Neural cell (in vitro differentiated cells): ENCODE measurements around the gene PLSCR5. TPM values are rescaled to one million over a fixed set of nuclear protein-coding genes. Genes with fewer than 3 reads are reported as not detected.

Source experiments
- H2AFZ ChIP-seq: fragments of 200-600, 300-800 bp; sonication (generic), shearing (Covaris generic); 2 replicates; pipeline ENCODE4 v1.6.0; 2014; ENCODE audit warnings: low read depth, mild to moderate bottlenecking, antibody characterized with exemption, low read length, moderate library complexity
- H3F3A ChIP-seq: fragments of 200-600 bp; shearing (Covaris generic); 2 replicates; pipeline ENCODE4 v1.6.1; 2016; ENCODE audit warnings: mild to moderate bottlenecking, moderate library complexity, mixed read lengths, antibody characterized with exemption, low read length; ENCODE audit not compliant: insufficient read depth, poor library complexity, severe bottlenecking
- H3K27ac ChIP-seq: fragments of 200-600, 300-800 bp; sonication (generic), shearing (Covaris generic); 2 replicates; pipeline ENCODE4 v1.5.1; 2014; ENCODE audit warnings: mild to moderate bottlenecking, low read length, moderate library complexity
- H3K27me3 ChIP-seq: fragments of 300-800, 200-600 bp; sonication (generic), shearing (Covaris generic); 2 replicates; pipeline ENCODE4 v1.6.0; 2014; ENCODE audit warnings: mild to moderate bottlenecking, low read depth, low read length, moderate library complexity; ENCODE audit not compliant: insufficient read depth
- H3K36me3 ChIP-seq: fragments of 300-800, 200-600 bp; sonication (generic), shearing (Covaris generic); 2 replicates; pipeline ENCODE4 v1.5.1; 2014; ENCODE audit warnings: mild to moderate bottlenecking, antibody characterized with exemption, low read length, moderate library complexity; ENCODE audit not compliant: insufficient read depth
- H3K4me2 ChIP-seq: fragments of 300-800, 200-600 bp; sonication (generic), shearing (Covaris generic); 2 replicates; pipeline ENCODE4 v1.6.0; 2014; ENCODE audit warnings: mild to moderate bottlenecking, low read length
- H3K4me3 ChIP-seq: fragments of 300-800, 200-600 bp; sonication (generic), shearing (Covaris generic); 2 replicates; pipeline ENCODE4 v1.5.1; 2014; ENCODE audit warnings: mild to moderate bottlenecking, low read length, moderate library complexity
- H3K79me2 ChIP-seq: fragments of 200-600 bp; shearing (Covaris generic); replicated peaks from 2 replicates; pipeline ENCODE4 v1.6.0; 2014; ENCODE audit warnings: mild to moderate bottlenecking, low read length, moderate library complexity; ENCODE audit not compliant: insufficient read depth
- H3K9ac ChIP-seq: fragments of 300-800, 200-600 bp; sonication (generic), shearing (Covaris generic); 2 replicates; pipeline ENCODE4 v1.6.1; 2016; ENCODE audit warnings: mild to moderate bottlenecking, low read length, mixed read lengths
- H3K9me2 ChIP-seq: fragments of 200-600 bp; shearing (Covaris generic); 2 replicates; pipeline ENCODE4 v1.6.1; 2016; ENCODE audit warnings: mild to moderate bottlenecking, low read length, mixed read lengths; ENCODE audit not compliant: insufficient read depth
- H3K9me3 ChIP-seq: fragments of 200-600, 300-800 bp; sonication (generic), shearing (Covaris generic); 2 replicates; pipeline ENCODE4 v1.6.1; 2016; ENCODE audit warnings: mild to moderate bottlenecking, mixed run types, low read length, moderate library complexity, mixed read lengths
- H4K20me1 ChIP-seq: fragments of 200-600 bp; shearing (Covaris generic); 2 replicates; pipeline ENCODE4 v1.6.1; 2016; ENCODE audit warnings: mild to moderate bottlenecking, mixed run types; ENCODE audit not compliant: insufficient read depth
- EP300 ChIP-seq: fragments of 450-650 bp; conservative IDR thresholded peaks from 2 replicates; pipeline ENCODE4 v1.6.1; 2014; ENCODE audit warnings: antibody characterized with exemption, mild to moderate bottlenecking, moderate library complexity; ENCODE audit not compliant: poor library complexity, severe bottlenecking
- EZH2 ChIP-seq: fragments of 200-600, 300-800 bp; shearing (Covaris generic), sonication (generic); IDR thresholded peaks from 2 replicates; pipeline ENCODE4 v1.6.1; 2014; ENCODE audit warnings: antibody characterized with exemption, low read length, borderline replicate concordance, mild to moderate bottlenecking; ENCODE audit not compliant: insufficient read depth, poor library complexity, severe bottlenecking
- MXI1 ChIP-seq: fragments of 450-650 bp; conservative IDR thresholded peaks from 2 replicates; pipeline ENCODE4 v1.6.1; 2014; ENCODE audit warnings: antibody characterized with exemption, mild to moderate bottlenecking; ENCODE audit not compliant: poor library complexity, severe bottlenecking
- POLR2AphosphoS5 ChIP-seq: IDR thresholded peaks from 2 replicates; pipeline ENCODE4 v1.6.1; 2012
- RAD21 ChIP-seq: fragments of 450-650 bp; conservative IDR thresholded peaks from 2 replicates; pipeline ENCODE4 v1.6.1; 2014; ENCODE audit warnings: antibody characterized with exemption, mild to moderate bottlenecking, moderate library complexity
- TAF1 ChIP-seq: IDR thresholded peaks from 2 replicates; pipeline ENCODE4 v1.6.1; 2012; ENCODE audit warnings: low read depth
- polyA plus RNA-seq: library from polyadenylated mRNA; depleted of rRNA; stranded (reverse); fragments of >200 nt; gene quantifications from 2 replicates; pipeline ENCODE4 v1.2.3, GENCODE V29; 2014
- TF ChIP-seq, protein P1 (sequence below): IDR thresholded peaks from 2 replicates; pipeline ENCODE4 v1.6.1; 2012; ENCODE audit warnings: borderline replicate concordance

Gene PLSCR5
- polyA plus RNA-seq, 1 donor from 2014 or later, result 0.37 TPM

DNA sequence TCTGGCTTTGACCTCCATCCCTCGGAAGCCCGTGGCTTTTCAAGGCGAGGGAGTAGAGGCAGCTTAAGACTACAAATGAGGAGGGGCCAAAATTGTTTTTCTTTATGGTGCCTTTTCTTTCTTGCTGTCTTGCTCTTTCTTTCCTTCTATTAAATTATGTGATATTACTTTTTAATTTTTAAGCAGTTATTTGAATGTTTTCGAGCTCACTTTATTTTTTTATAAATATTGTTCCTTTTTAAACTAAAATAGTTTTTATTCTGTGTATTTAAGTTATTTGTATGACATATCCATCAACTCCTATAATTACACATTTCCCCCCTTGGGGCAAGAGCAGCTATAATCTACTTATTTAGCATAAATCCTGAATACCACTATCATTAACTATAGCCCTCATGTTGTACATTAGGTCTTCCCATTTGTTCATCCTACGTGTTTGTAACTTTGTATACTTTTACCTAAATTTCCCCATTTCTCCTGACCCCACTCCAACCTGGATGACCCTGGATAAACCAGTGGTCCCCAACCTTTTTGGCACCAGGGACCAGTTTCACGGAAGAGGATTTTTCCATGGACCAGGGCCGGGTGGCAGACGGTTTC lies 60.1 kb downstream of the PLSCR5 start:
- Histone ChIP-seq H4K20me1 (no peaks in the 10 kb centered on the region), H3K9me2 (no peaks in the 10 kb centered on the region), H3K79me2 (no peaks in the 10 kb centered on the region), H3K4me2 (no peak overlapping the region), H3K27me3 (peaks cover 15% of the 10 kb centered on the region), H3K36me3 (no peaks in the 10 kb centered on the region), H3K4me3 (peak overlapping the region; percentile 66), H3K9ac (peak overlapping the region; percentile 17), H2AFZ (no peak overlapping the region), H3K27ac (no peak overlapping the region), H3K9me3 (no peaks in the 10 kb centered on the region), H3F3A (no peaks in the 10 kb centered on the region)
- TF ChIP-seq EZH2, result no peak

DNA sequence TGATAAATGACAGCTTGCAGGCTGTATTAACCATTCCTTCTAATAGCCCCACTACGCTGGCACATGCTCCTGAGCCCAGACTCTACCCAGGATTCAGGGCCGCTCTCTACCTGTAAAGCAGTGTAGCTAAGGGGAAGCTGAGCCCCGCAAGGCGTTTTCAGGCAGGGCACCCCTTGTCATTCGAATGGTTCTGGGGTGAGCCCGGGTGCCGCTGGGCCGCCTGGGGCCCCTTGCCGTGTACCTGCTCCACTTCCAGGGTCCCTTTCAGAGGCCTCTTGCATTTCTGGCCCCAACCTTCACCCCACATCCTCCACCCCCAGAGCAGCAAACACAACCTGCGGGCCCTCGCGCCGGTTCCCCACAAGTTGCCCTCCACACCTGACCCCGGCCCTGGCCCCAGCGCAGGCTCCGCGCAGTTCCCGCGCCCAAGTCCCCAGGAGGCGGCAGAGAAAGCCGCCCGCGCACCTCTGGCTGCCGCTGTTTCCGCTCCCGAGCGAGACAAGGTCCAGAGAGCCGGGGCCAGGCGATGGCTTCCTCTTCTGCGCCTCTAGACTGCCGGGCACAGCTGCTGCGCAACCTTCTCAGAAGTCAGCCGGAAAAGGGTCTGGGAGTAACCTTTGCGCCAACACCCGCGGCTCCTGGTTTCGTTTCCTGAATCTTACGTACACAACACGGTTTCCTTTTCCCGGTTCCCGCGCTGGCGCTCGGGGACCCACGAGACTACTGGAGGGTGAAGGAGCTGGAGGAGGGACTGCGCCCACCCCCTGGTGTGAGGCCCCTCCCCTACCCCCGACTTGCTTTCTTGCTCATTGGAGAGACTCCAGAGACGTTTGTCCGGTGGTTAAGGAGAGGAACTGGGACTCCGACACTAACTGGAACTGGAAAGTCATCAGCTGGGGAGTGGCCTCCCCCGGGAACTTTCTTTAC lies 60.9 kb downstream of the PLSCR5 start, which contains the start of gene PLSCR1:
TSS of gene PLSCR1 (minus strand) at position 606 of the 927 bp plus-strand sequence. CDS start 8,055 bp downstream, outside the sequence.
- H3K27ac ChIP-seq, result no peak within 1 kb of the TSS
- peaks cover 15% of the 10 kb centered on the region for H3K27me3 ChIP-seq
- H3F3A ChIP-seq, result no peaks in the 10 kb centered on the region
- peak within 1 kb of the TSS; percentile 17 for H3K9ac ChIP-seq
- H3K4me2 ChIP-seq, result no peak within 1 kb of the TSS
- H3K9me2 ChIP-seq, result no peaks in the 10 kb centered on the region
- H2AFZ ChIP-seq, result peak within 1 kb of the TSS; percentile 42
- peak within 1 kb of the TSS; percentile 66 for H3K4me3 ChIP-seq
- H3K79me2 ChIP-seq, result no peaks in the 10 kb centered on the region
- no peak for TF ChIP-seq EZH2
- no peak for TF ChIP-seq TAF1
- TF ChIP-seq POLR2AphosphoS5, result no peak
- H3K36me3 ChIP-seq, result no peaks in the 10 kb centered on the region
- H3K9me3 ChIP-seq, result no peaks in the 10 kb centered on the region
- H4K20me1 ChIP-seq, result no peaks in the 10 kb centered on the region

DNA sequence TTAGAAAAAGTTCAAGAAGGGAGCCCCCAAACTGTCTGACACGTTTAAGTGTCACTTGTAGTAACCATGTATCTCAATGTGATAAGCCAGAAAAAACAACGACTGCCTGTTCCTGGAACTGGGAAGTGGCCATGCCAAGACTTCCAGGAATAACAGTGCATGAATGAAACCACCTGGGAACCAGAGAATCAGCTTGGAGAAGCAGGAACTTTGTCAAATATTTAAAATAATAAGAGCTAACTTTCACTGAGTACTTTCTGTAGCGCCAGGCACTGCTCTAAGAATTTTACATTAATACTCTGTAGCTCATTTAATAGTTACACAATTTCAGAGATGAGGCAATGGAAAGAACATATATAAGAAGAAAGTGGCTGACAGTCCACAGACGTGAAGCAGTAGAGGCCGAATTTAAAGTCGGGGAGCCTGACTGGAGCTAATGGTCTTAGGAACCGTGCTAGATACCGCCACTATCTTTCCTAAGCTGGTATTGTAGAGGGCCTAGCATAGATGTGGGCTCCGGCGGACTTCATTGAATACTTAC lies 61.6 kb downstream of the PLSCR5 start:
- H3K27ac ChIP-seq, result no peak overlapping the region

DNA sequence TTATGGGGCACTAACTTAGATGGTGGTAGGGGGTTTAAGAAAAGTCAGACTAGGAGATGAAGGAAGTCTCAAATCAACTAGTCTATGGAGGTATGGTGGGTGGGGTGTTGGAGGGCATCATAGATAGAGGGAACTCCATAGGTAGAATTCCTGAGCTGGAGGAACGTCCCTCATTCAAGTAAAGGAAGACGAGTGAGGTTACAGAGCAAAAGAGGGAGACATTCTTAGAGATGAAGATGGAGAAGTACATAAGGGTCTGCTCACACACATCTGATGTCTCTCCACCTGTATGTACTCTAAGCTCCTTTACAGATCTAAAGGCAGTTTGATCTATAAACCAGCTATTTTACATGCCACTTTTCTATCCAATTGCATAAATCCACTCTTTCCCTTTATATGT lies 62.2 kb downstream of the PLSCR5 start:
- TF ChIP-seq RAD21, result no peak
- TF ChIP-seq EZH2, result no peak
- no peak for TF ChIP-seq TAF1
- no peak for TF ChIP-seq MXI1
- TF ChIP-seq, protein P1, sequence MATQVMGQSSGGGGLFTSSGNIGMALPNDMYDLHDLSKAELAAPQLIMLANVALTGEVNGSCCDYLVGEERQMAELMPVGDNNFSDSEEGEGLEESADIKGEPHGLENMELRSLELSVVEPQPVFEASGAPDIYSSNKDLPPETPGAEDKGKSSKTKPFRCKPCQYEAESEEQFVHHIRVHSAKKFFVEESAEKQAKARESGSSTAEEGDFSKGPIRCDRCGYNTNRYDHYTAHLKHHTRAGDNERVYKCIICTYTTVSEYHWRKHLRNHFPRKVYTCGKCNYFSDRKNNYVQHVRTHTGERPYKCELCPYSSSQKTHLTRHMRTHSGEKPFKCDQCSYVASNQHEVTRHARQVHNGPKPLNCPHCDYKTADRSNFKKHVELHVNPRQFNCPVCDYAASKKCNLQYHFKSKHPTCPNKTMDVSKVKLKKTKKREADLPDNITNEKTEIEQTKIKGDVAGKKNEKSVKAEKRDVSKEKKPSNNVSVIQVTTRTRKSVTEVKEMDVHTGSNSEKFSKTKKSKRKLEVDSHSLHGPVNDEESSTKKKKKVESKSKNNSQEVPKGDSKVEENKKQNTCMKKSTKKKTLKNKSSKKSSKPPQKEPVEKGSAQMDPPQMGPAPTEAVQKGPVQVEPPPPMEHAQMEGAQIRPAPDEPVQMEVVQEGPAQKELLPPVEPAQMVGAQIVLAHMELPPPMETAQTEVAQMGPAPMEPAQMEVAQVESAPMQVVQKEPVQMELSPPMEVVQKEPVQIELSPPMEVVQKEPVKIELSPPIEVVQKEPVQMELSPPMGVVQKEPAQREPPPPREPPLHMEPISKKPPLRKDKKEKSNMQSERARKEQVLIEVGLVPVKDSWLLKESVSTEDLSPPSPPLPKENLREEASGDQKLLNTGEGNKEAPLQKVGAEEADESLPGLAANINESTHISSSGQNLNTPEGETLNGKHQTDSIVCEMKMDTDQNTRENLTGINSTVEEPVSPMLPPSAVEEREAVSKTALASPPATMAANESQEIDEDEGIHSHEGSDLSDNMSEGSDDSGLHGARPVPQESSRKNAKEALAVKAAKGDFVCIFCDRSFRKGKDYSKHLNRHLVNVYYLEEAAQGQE, result no peak
- peaks cover 15% of the 10 kb centered on the region for H3K27me3 ChIP-seq
- no peaks in the 10 kb centered on the region for H3K9me2 ChIP-seq
- H3K36me3 ChIP-seq, result no peaks in the 10 kb centered on the region
- H3F3A ChIP-seq, result no peaks in the 10 kb centered on the region
- no peak overlapping the region for H3K4me2 ChIP-seq
- H2AFZ ChIP-seq, result no peak overlapping the region
- no peak overlapping the region for H3K9ac ChIP-seq
- no peak overlapping the region for H3K4me3 ChIP-seq
- H3K9me3 ChIP-seq, result no peaks in the 10 kb centered on the region
- H3K79me2 ChIP-seq, result no peaks in the 10 kb centered on the region
- H3K27ac ChIP-seq, result no peak overlapping the region
- no peaks in the 10 kb centered on the region for H4K20me1 ChIP-seq

More for the DNA sequence above, 61.6 kb downstream of the PLSCR5 start:
- Histone ChIP-seq H3K9me2 (no peaks in the 10 kb centered on the region), H3K9ac (no peak overlapping the region), H3K79me2 (no peaks in the 10 kb centered on the region), H3K4me2 (no peak overlapping the region), H3K4me3 (no peak overlapping the region), H3K27me3 (peaks cover 15% of the 10 kb centered on the region), H2AFZ (no peak overlapping the region), H4K20me1 (no peaks in the 10 kb centered on the region), H3K9me3 (no peaks in the 10 kb centered on the region), H3K36me3 (no peaks in the 10 kb centered on the region), H3F3A (no peaks in the 10 kb centered on the region)
- TF ChIP-seq TAF1, result no peak
- no peak for TF ChIP-seq EZH2
- TF ChIP-seq EP300, result no peak
